HG03097 (cell line): ENCODE measurements around the gene ANKRD18B.
"Not testable (repeated sequence)": the region's sequence is repeated elsewhere in the genome, so short reads cannot be mapped to it uniquely, and the experiment has no call there.

ENCODE experiments used
- ATAC-seq: cut with Tn5 transposase; IDR thresholded peaks from one replicate; pipeline ENCODE4 v1.9.1; 2021; ENCODE audit not compliant: unreplicated experiment, low FRiP score

The ANKRD18B gene

DNA sequence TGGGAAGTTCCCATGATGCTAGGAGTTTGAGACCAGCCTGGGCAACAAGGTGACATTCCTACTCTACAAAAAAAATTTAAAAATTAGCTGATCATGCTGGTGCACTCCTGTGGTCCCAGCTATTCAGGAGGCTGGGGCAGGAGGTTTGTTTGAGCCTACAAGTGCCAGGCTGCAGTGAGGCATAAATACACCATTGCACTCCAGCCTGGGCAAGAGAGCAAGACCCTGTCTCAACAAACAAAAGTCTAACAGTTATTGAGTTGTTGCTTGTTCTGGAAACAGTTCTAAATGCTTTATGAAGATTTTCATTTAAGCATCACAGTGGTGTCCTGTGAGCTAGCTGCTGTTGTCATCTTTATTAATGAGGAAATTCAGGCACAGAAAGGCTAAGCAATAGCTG lies 4.0 kb downstream of the ANKRD18B start:
- ATAC-seq = not testable (repeated sequence)

DNA sequence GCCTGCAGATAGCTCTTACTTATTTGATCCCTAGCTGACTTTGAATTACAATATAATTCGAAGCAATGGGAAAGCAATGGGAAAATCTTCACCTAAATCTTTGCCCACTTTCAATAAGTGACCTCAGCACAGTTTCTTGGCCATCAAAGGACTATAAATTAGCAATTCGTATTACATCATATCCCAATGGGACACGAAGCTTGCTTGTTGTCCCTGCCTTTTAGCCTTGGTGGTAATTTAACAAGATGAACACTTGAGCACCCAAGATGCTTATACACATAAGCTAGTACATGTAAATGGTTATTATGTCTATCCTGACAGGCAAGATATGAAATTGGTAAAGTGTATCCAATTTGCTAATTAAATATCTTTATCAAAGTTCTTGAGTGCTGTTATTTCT lies 9.9 kb downstream of the ANKRD18B start:
- ATAC-seq = not testable (repeated sequence)

DNA sequence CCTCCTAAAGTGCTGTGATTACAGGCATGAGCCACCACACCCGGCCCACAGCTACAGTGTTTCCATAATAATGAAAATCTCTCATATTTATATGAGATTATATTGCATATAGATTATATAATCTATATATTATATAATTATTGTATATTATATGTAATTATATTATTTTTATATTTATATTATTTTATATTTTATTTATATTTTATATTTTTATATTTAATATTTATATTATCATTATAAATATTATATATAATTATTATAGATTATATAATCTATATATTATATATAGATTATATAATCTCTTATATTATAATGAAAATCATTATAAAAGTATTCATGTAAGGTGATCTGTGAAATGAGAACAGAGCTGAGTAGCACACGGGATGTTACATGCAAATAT lies 11.5 kb downstream of the ANKRD18B start:
- ATAC-seq = no peak

DNA sequence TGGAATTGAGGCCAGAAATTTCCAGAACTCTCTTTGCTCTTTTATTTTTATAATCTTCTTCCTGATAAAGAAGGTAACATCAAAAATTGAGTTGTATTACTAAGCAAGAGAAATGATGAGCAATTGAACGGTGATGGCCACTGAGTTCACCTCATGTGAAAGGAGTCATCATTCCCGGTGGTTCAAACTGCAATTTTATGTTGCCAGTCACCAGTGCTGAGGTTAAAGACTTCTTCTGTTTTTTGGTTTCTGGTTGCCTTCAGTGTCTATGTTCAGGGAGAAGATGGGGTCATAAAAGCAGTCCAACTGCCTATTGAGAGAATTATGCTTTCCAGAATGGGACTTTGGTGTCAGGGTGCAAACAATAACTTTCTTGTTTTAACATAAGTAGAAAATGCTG lies 19.4 kb downstream of the ANKRD18B start:
- not testable (repeated sequence) for ATAC-seq

DNA sequence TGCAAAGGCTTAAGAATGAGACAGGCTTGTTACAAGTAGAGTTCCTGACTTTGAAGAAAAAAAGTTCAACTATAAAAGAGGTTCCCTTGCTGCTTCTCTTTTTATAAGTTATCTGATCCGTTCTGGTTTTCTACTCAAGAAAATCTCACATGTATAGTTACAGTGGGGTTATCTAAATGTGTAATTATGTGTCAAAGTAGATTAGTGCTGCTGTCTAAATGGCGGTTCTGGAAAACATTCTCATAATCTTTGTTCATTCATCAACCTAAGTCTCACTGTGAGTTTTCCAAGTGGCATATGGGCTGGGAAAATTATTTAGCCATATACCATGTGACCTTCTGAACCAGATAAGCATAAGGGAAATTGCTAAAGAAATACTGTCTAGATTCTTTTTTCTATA lies 21.7 kb downstream of the ANKRD18B start:
- not testable (repeated sequence) for ATAC-seq

DNA sequence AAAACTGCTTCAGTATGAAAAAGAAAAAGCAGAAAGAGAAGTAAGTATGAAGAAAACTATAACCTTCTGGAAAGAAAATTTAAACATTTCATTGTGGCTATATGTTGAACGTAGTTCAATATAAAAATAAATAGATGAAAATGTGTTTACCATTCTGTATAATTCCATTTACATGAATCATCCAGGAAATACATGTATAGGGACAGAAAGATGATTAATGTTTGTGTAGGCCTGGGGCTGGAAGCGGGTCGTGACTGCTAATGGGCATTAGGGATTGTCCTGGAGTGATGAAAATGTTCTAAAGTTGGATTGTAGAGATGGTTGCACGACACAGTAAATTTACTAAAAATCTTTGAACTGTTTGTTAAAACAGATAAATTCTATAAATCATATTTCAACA lies 24.8 kb downstream of the ANKRD18B start:
- not testable (repeated sequence) for ATAC-seq

DNA sequence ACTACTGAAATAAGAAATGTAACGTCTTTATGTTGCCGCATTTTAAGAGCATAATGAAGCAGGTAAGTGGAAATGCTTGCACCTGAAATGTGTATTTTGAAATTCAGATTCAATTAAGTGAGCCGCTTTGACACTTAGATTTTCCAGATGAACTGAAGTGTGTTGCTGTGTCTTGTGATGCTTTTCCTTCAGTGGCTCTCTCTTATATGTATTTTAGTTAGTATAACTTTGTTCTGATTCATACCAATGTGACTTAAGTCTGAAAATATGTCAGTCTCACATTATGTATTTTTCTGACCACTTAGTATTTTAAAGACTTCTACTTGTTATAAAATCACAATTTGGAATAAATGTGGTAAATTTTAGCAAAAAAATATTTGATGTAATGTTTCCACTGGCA lies 25.4 kb downstream of the ANKRD18B start:
- ATAC-seq = not testable (repeated sequence)

DNA sequence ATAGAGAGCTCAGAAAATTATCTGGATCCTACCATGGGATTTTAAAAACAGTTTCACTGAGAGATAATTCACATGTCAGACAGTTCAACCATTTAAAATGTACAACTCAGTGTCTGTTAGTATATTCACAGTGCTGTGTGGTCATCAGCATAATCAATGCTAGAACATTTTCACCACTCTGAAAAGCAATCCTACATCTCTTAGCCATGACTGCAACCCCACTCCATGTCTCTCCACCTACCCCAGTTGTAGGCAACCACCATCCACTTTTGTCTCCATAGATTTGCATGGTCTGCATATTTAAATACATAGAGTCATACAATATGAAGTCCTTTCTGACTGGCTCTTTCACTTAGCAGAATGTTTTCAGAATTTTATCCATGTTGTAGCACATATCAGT lies 27.1 kb downstream of the ANKRD18B start:
- ATAC-seq = not testable (repeated sequence)

DNA sequence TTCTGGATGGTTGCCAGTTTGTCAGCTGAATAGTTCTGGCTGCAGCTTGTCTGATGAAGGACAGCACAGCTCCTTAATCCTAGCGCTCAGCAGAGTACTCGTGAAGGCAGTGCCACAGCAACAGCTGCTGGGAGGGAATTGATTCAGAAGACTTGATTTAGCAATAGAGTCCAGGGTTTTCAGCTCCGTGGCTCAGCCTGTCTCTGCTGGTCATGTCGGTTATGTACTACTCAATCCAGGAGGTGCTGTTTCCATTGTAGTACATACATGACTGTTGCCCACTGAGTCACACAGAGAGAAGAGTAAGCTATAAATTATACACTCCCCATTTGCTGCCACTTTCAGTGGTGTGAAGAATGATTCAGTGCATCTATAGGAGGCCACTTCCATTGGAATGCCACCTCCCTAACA lies 28.3 kb downstream of the ANKRD18B start:
- not testable (repeated sequence) for ATAC-seq

DNA sequence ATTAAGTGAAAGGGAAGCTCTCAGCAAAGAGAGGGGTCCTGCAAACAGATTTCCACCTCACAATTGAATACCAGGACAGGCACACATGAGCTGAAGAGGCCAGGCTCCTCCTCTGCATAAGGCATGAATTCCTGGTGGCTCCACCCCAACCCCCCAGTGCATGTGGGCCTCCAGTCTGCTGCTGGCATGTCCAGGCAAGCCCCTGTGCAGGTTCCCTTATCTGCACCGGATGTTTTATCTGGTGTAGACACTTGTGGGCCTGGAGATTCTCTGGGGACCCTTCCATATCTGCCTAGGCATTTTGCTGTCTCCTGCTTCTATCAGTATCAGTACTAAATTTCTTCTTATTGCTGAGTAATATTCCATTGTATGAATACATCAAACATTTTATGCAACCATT lies 36.2 kb downstream of the ANKRD18B start:
- ATAC-seq = not testable (repeated sequence)

DNA sequence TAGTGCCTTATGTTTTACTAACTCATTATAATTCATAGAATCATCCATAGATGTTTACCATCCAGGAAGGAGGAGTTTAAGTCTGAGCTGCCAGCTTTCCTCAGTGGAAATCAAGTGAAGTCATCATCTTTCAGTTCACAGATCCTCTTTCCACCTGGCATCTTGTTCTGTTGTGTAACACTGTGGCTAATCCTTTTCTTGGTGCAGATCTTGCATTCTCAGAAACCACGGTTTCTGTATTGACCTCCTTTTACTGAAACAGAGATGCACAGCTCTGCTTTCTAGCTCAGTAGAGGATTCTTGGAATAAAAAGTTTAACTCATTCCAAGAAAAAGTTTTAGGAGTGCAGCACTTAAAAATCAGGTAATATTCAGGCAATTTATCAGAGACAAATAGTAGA lies 38.1 kb downstream of the ANKRD18B start:
- ATAC-seq = not testable (repeated sequence)

DNA sequence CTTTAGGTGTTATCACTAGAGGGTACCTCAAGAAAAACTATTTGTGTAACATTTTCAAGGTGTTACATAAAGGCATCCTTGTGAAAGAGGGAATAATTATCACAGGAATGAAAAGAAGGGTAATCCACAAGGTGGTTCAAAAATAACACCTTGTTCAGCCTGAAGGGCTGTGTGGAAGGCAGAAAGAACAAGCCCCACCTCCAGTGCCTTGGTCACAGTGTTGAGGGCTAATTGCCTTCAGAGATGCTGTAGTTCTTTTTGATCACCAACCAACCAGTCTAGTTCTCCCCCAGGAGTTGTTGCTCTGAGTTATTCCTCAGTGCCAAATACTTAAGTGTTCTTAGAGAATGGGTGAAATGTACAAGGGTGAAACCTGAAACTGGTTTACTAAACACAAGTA lies 43.7 kb downstream of the ANKRD18B start:
- ATAC-seq = not testable (repeated sequence)

DNA sequence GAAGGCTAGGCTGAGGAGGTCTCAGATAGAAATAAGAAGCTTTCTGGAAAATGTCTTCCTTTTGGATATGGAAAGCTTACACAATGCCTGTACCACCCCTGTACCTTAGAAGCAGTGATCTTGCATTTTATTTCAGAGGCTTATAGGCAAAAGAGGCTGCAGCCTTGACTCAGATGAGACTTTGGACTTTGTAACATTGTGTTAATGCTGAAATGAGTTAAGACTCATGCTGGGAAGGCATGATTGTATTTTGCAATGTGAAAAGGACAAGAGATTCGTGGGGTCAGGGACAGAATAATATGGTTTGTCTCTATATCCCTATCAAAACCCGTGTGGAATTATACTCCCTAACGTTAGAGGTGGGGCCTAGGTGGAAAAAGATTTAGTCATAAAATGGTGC lies 53.7 kb downstream of the ANKRD18B start:
- not testable (repeated sequence) for ATAC-seq

DNA sequence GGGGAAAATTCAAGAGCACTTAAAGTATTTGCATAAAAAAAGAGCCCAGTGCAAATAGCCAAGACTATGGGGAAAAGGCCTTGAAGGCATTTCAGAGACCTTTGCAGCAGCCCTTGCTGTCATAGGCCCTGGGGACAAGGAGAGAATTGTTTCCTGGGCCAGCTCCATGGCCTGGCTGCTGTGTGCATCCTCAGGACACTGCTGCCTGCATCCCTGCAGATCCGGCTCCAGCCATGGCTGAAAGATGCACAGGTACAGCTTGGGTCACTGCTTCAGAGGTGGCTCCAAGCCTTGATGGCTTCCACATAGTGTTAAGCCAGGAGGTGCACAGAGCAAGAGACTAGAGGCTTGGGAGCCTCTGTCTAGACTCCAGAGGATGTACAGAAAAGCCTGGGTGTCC lies 55.9 kb downstream of the ANKRD18B start:
- ATAC-seq = not testable (repeated sequence)

DNA sequence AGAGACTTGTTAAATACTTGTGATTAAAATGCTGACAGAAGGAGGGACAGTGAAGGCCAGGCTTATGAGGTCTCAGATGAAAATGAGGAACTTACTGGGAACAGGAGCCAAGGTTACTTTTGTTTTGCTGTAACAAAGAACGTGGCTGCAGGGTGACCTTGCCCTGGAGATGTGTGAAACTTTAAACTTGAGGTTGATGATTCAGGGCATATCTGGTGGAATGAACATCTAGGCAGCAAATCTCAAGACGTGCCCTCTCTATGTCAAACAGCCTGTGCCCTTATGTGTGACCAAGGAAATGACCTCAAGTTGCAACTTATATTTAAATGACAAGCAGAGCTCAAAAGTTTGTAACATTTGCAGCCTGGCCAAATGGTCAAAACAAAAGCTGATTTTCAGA lies 58.6 kb downstream of the ANKRD18B start:
- not testable (repeated sequence) for ATAC-seq

DNA sequence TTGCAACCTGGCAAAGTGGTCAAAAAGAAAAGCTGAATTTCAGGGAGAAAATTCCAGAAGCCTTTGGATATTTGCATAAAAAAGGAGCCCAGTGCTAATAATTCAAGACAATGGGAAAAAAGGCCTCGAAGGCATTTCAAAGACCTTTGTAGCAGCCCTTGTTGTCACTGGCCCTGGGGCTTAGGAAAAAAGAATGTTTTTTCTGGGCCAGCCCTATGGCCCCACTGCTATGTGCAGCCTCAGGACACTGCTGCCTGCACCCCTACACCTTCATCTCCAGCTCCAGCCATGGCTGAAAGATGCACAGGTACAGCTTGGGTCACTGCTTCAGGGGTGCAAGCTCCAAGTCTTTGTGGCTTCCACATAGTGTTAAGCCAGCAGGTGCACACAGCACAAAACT lies 62.1 kb downstream of the ANKRD18B start:
- ATAC-seq = not testable (repeated sequence)

DNA sequence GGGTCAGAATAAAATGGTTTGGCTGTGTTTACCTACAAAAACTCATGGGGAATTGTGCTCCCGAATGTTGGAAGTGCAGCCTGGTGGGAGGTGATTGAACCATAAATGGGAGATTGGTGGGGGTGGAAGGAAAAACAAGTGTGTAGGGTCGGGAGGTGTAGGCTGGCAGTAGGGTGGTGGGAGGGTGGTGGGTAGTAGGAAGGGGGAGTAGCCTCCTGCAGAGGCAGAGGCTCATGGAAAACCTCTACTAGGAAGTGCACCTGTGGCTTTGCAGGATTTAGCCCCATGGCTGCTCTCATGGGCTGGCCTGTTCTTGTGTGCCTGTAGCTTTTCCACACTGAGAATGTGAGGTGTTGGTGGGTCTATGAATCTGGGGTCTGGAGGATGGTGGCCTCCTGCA lies 63.7 kb downstream of the ANKRD18B start:
- ATAC-seq = not testable (repeated sequence)

DNA sequence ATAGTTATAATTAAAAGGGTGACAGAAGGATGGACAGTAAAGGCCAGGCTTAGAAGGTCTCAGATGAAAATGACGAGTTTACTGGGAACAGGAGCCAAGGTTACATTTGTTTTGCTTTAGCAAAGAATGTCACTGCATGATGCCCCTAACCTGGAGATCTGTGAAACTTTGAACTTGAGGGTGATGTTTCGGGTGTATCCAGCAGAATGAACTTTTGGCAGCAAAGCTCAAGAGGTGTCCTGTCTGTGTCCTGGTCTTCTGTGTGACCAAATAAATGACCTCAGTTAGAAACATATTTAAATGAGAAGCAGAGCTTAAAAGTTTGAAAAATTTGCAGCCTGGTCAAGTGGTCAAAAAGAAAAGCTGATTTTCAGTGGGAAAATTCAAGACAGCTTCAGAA lies 64.8 kb downstream of the ANKRD18B start:
- not testable (repeated sequence) for ATAC-seq

DNA sequence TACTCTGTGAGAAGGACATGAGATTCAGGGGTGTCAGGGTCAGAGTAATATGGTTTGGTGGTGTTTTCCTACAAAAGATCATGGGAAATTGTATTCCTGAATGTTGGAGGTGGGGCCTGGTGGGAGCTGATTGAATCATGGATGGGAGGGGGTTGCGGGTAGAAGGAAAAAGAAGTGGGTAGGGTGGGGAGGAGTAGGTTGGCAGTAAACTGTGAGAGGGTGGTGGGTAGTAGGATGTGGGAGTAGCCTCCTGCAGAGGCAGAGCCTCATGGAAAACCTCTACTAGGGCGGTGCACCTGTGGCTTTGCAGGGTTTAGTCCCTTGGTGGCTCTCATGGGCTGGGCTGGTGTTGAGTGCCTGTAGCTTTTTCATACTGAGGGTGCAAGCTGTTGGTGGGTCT lies 66.8 kb downstream of the ANKRD18B start:
- not testable (repeated sequence) for ATAC-seq

DNA sequence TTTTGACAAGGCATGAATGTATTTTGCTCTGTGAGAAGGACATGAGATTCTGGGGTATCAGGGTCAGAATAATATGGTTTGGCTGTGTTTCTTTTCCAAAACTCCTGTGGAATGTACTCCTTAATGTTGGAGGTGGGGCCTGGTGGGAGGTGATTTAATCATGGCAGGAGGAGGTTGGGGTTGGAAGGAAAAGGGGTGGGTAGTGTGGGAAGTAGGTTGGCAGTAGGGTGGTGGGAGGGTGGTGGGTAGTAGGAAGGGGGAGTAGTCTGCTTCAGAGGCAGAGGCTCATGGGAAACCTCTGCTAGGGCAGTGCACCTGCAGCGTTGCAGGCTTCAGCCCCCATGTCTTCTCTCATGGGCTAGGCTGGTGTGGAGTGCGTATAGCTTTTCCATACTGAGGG lies 72.9 kb downstream of the ANKRD18B start:
- ATAC-seq = not testable (repeated sequence)

DNA sequence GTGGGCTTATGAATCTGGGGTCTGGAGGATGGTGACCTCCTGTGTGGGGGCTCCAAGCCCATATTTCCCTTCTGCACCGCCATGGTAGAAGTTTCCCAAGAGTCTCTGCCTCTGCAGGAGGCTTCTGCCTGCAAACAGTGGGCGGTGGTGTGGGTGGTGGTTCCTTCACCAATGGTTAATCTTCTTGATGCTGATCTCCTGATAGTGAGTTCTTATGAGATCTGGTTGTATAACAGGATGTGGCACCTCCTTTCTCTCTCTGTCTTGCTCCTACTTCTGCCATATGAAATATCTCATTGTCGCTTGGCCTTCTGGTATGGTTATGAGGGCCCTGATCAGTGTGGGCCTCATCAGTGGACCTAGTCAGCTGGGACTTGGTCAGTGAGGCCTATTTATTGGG lies 73.3 kb downstream of the ANKRD18B start:
- ATAC-seq = not testable (repeated sequence)

DNA sequence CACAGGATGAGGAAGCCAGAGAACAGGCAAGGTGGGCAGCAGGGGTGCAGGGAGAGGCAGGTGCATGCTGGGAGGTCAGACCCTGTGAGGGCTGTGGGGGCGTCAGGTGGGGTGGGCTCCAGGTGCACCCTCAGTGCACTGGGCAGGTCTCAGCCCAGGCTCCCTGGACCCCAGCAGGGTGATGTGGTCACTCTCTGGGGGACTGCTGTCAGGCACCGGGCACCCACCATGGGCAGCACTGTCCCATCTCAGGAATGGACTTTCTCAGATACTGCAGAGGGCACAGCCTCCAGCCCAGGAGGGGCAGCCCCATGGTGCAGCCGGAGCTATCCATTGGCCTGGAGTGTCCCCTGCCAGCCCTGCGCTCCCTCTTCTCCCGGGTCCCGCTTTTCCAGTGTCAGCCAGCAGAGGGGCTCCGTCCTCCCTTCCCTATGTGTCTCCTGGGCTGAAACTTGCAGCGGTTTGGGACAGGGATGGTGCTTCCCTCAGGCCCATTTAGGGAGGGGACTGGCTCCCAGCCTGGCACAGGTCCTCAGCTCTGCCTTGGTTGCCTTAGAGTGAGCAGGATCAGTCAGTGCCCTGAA lies 74.8 kb downstream of the ANKRD18B start:
- ATAC-seq = not testable (repeated sequence)

DNA sequence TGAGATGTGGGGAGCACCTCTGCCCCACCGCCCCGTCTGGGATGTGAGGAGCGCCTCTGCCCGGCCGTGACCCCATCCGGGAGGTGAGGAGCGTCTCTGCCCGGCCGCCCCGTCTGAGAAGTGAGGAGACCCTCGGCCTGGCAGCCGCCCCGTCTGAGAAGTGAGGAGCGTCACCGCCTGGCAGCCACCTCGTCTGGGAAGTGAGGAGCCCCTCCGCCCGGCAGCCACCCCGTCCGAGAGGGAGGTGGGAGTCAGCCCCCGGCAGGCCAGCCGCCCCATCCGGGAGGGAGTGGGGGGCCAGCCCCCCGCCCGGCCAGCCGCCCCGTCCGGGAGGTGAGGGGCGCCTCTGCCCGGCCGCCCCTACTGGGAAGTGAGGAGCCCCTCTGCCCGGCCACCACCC lies 76.9 kb downstream of the ANKRD18B start:
- not testable (repeated sequence) for ATAC-seq
